GM23338 (cell line): Measurements from ENCODE around the gene JAM3.

Experiments used
- CTCF ChIP-seq, 2 experiments: fragments of 200-600 bp in 1 of 2; sonication (generic) in 1 of 2; conservative IDR thresholded peaks; 2 replicates each; pipeline versions ENCODE4 v1.5.1 to v1.6.1; 2016 to 2017; ENCODE audit warnings: antibody characterized with exemption in 2 of 2, low read depth in 2 of 2, mild to moderate bottlenecking in 2 of 2, moderate library complexity in 1 of 2
- EZH2 ChIP-seq: fragments of 200-600 bp; sonication (generic); IDR thresholded peaks from one replicate; pipeline ENCODE4 v1.8.0; 2017; ENCODE audit warnings: antibody characterized with exemption, mild to moderate bottlenecking, low read depth; ENCODE audit not compliant: unreplicated experiment
- EZH2phosphoT487 ChIP-seq: fragments of 200-600 bp; sonication (generic); IDR thresholded peaks from one replicate; pipeline ENCODE4 v1.8.1; 2018; ENCODE audit warnings: antibody characterized with exemption; ENCODE audit not compliant: unreplicated experiment
- POLR2AphosphoS5 ChIP-seq: IDR thresholded peaks from 2 replicates; pipeline ENCODE4 v1.6.1; 2016; ENCODE audit warnings: antibody characterized with exemption, low read depth
- ZNF331 ChIP-seq: fragments of 250-450 bp; sonication (Bioruptor Pico); IDR thresholded peaks from 2 replicates; pipeline ENCODE4 v1.5.0; 2020; ENCODE audit warnings: low read depth, mild to moderate bottlenecking, moderate library complexity
- TF ChIP-seq, protein P1 (sequence below): IDR thresholded peaks from one replicate; pipeline ENCODE4 v1.6.1; 2018; ENCODE audit warnings: antibody characterized with exemption; ENCODE audit not compliant: unreplicated experiment

- no peak for TF ChIP-seq EZH2
- no peak for TF ChIP-seq CTCF (conservative IDR thresholded peaks at IDR 0.05; ENCODE audit: low read depth in 2 of 2)
- TF ChIP-seq POLR2AphosphoS5, result no peak
- TF ChIP-seq ZNF331 (CRISPR knock-in tag), result no peak
- TF ChIP-seq, protein P1, sequence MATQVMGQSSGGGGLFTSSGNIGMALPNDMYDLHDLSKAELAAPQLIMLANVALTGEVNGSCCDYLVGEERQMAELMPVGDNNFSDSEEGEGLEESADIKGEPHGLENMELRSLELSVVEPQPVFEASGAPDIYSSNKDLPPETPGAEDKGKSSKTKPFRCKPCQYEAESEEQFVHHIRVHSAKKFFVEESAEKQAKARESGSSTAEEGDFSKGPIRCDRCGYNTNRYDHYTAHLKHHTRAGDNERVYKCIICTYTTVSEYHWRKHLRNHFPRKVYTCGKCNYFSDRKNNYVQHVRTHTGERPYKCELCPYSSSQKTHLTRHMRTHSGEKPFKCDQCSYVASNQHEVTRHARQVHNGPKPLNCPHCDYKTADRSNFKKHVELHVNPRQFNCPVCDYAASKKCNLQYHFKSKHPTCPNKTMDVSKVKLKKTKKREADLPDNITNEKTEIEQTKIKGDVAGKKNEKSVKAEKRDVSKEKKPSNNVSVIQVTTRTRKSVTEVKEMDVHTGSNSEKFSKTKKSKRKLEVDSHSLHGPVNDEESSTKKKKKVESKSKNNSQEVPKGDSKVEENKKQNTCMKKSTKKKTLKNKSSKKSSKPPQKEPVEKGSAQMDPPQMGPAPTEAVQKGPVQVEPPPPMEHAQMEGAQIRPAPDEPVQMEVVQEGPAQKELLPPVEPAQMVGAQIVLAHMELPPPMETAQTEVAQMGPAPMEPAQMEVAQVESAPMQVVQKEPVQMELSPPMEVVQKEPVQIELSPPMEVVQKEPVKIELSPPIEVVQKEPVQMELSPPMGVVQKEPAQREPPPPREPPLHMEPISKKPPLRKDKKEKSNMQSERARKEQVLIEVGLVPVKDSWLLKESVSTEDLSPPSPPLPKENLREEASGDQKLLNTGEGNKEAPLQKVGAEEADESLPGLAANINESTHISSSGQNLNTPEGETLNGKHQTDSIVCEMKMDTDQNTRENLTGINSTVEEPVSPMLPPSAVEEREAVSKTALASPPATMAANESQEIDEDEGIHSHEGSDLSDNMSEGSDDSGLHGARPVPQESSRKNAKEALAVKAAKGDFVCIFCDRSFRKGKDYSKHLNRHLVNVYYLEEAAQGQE, result no peak
- TF ChIP-seq EZH2phosphoT487, result no peak
These were observed 75.9 kb downstream of the JAM3 start for GRCh38 chr11:134144744-134145143.
